KMS-11 (cell line): ENCODE results near the gene MRAP.

Experiments used
- H2AFZ ChIP-seq: fragments of 200-600 bp; sonication (generic); 2 replicates; pipeline ENCODE4 v1.6.1; 2016; ENCODE audit warnings: antibody characterized with exemption, mixed run types, low read depth
- H3K27ac ChIP-seq: fragments of 200-600 bp; sonication (generic); 2 replicates; pipeline ENCODE4 v1.6.1; 2016; ENCODE audit warnings: mild to moderate bottlenecking, mixed run types
- H3K27me3 ChIP-seq: fragments of 200-600 bp; sonication (generic); 2 replicates; pipeline ENCODE4 v1.6.1; 2017; ENCODE audit warnings: mild to moderate bottlenecking, low read depth, mixed run types, moderate library complexity; ENCODE audit not compliant: insufficient read depth
- H3K36me3 ChIP-seq: fragments of 200-600 bp; sonication (generic); 2 replicates; pipeline ENCODE4 v1.6.1; 2017; ENCODE audit warnings: mild to moderate bottlenecking, mixed run types; ENCODE audit not compliant: insufficient read depth
- H3K4me1 ChIP-seq: fragments of 200-600 bp; sonication (generic); 2 replicates; pipeline ENCODE4 v1.6.1; 2016; ENCODE audit warnings: mild to moderate bottlenecking, low read depth, mixed run types; ENCODE audit not compliant: poor library complexity, severe bottlenecking
- H3K4me2 ChIP-seq: fragments of 200-600 bp; sonication (generic); 2 replicates; pipeline ENCODE4 v1.7.0; 2016; ENCODE audit warnings: mild to moderate bottlenecking, mixed run types
- H3K4me3 ChIP-seq: fragments of 200-600 bp; sonication (generic); IDR thresholded peaks from 2 replicates; pipeline ENCODE4 v1.6.1; 2017; ENCODE audit warnings: low read depth, low read length, mixed read lengths; ENCODE audit not compliant: insufficient read depth
- H3K79me2 ChIP-seq: fragments of 200-600 bp; sonication (generic); 2 replicates; pipeline ENCODE4 v1.6.1; 2016; ENCODE audit warnings: low read depth, mixed run types; ENCODE audit not compliant: insufficient read depth
- H3K9ac ChIP-seq: fragments of 200-600 bp; sonication (generic); 2 replicates; pipeline ENCODE4 v1.6.1; 2016; ENCODE audit warnings: mild to moderate bottlenecking, mixed run types
- H4K20me1 ChIP-seq: fragments of 200-600 bp; sonication (generic); 2 replicates; pipeline ENCODE4 v1.6.1; 2016; ENCODE audit warnings: mild to moderate bottlenecking, mixed run types; ENCODE audit not compliant: insufficient read depth
- TF ChIP-seq, protein P1 (sequence below): fragments of 200-600 bp; sonication (generic); conservative IDR thresholded peaks from 2 replicates; pipeline ENCODE4 v1.6.1; 2017; ENCODE audit warnings: low read depth, mild to moderate bottlenecking, antibody characterized with exemption, low read length, moderate library complexity, mixed read lengths

Gene MRAP

GRCh38 chr21:32278518-32279376 lies 19.9 kb upstream of the MRAP start, which contains the start of gene MIS18A:
Gene MIS18A, minus strand, starts transcription at chr21:32279049. Its CDS starts 35 bp downstream, at chr21:32279014.
- Histone ChIP-seq H3K27me3 (no peaks in the 10 kb centered on the region), H3K4me1 (peaks cover 18% of the 10 kb centered on the region), H2AFZ (peak within 1 kb of the TSS; percentile 50), H3K79me2 (peaks cover 25% of the 10 kb centered on the region), H3K4me2 (peak within 1 kb of the TSS; percentile 87), H3K27ac (peak within 1 kb of the TSS; percentile 40; the same call in 1 of the 2 replicates), H3K4me3 (no peak within 1 kb of the TSS), H3K9ac (peak within 1 kb of the TSS; percentile 61; the same call in 1 of the 2 replicates), H3K36me3 (no peaks in the 10 kb centered on the region), H4K20me1 (no peaks in the 10 kb centered on the region)
- TF ChIP-seq, protein P1, sequence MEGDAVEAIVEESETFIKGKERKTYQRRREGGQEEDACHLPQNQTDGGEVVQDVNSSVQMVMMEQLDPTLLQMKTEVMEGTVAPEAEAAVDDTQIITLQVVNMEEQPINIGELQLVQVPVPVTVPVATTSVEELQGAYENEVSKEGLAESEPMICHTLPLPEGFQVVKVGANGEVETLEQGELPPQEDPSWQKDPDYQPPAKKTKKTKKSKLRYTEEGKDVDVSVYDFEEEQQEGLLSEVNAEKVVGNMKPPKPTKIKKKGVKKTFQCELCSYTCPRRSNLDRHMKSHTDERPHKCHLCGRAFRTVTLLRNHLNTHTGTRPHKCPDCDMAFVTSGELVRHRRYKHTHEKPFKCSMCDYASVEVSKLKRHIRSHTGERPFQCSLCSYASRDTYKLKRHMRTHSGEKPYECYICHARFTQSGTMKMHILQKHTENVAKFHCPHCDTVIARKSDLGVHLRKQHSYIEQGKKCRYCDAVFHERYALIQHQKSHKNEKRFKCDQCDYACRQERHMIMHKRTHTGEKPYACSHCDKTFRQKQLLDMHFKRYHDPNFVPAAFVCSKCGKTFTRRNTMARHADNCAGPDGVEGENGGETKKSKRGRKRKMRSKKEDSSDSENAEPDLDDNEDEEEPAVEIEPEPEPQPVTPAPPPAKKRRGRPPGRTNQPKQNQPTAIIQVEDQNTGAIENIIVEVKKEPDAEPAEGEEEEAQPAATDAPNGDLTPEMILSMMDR, result no peak

DNA sequence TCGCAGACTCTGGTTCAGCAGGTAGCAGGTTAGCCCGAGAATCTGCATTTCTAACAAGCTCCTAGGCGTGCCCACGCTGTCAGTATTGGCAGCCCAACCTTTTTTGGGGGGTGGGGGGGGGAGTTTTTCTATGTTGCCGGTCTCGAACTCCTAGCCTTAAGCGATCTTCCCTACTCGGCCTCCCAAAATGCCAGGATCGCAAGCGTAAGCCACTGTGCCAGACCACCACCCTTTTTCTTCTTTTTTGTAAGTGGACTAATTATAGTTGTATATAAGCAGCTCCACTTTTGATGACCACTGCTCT lies 19.3 kb upstream of the MRAP start:
- Histone ChIP-seq H2AFZ (peak overlapping the region; percentile 50), H4K20me1 (no peaks in the 10 kb centered on the region), H3K27me3 (no peaks in the 10 kb centered on the region), H3K4me2 (peak overlapping the region; percentile 83), H3K27ac (no peak overlapping the region), H3K79me2 (peaks cover 25% of the 10 kb centered on the region), H3K4me1 (peaks cover 18% of the 10 kb centered on the region), H3K4me3 (no peak overlapping the region), H3K36me3 (no peaks in the 10 kb centered on the region), H3K9ac (peak overlapping the region; percentile 17; the same call in 1 of the 2 replicates)
- TF ChIP-seq, protein P1, result no peak

DNA sequence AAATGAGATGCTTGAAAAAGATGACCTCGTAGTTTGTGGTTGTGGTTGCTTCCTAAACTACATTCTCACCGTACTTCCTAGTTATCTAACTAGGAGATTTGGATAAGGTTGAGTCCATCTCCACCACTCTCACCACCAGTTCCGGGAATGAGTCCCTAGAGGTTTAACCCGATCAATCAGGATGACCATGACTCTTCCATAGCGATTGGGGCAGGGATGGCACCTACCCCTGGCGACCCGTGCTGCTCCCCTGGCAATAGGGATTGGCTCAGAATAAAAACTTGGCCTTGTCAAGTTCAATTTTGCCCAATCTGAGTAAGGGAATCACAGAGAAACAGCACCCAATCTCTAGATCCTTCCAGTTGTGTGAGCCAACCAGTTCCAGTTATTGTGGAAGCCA lies 17.1 kb upstream of the MRAP start:
- no peaks in the 10 kb centered on the region for H3K27me3 ChIP-seq
- H3K27ac ChIP-seq, result no peak overlapping the region
- H4K20me1 ChIP-seq, result no peaks in the 10 kb centered on the region
- H3K9ac ChIP-seq, result no peak overlapping the region
- H3K4me2 ChIP-seq, result no peak overlapping the region
- H2AFZ ChIP-seq, result no peak overlapping the region
- peaks cover 18% of the 10 kb centered on the region for H3K79me2 ChIP-seq
- no peak overlapping the region for H3K4me3 ChIP-seq
- H3K4me1 ChIP-seq, result peaks cover 18% of the 10 kb centered on the region
- no peaks in the 10 kb centered on the region for H3K36me3 ChIP-seq
- TF ChIP-seq, protein P1, result no peak

GRCh38 chr21:32282992-32283391 lies 15.7 kb upstream of the MRAP start:
- TF ChIP-seq, protein P1, result no peak
- H3K36me3 ChIP-seq, result no peaks in the 10 kb centered on the region

More at GRCh38 chr21:32282992-32283391, 15.7 kb upstream of the MRAP start:
- Histone ChIP-seq H3K4me1 (peaks cover 7% of the 10 kb centered on the region), H2AFZ (no peak overlapping the region), H3K9ac (no peak overlapping the region), H3K4me3 (no peak overlapping the region), H3K79me2 (peaks cover 4% of the 10 kb centered on the region), H3K27me3 (no peaks in the 10 kb centered on the region), H4K20me1 (no peaks in the 10 kb centered on the region), H3K27ac (no peak overlapping the region), H3K4me2 (no peak overlapping the region)
